Aorta (tissue), 5 donors: Measurements from ENCODE around the gene TMED5. TPM values are rescaled to one million over a fixed set of nuclear protein-coding genes. Genes with fewer than 3 reads are reported as not detected.
"Not testable (repeated sequence)": the region's sequence is repeated elsewhere in the genome, so short reads cannot be mapped to it uniquely, and the experiment has no call there.

Experiments
- ATAC-seq: fragments of 200-7000 bp; cut with Tn5 transposase; one replicate; pipeline ENCODE4 v1.9.1; 2022; ENCODE audit warnings: moderate library complexity; ENCODE audit not compliant: low FRiP score
- DNase-seq, 2 donors: peaks; one replicate each; pipeline ENCODE4 v3.0.0-alpha.2; 2020
- H3K27ac ChIP-seq, 2 donors: one replicate each; pipeline ENCODE4 v1.5.1; 2013; ENCODE audit warnings: low read length in 2 of 2, mild to moderate bottlenecking in 2 of 2, moderate library complexity in 2 of 2, control low read depth in 1 of 2, inconsistent platforms in 1 of 2, low read depth in 1 of 2
- H3K27me3 ChIP-seq, 2 donors: one replicate each; pipeline ENCODE4 v1.6.1; 2013; ENCODE audit warnings: control low read depth in 1 of 2, low read length in 1 of 2, mild to moderate bottlenecking in 1 of 2, moderate library complexity in 1 of 2; ENCODE audit not compliant: insufficient read depth in 2 of 2, control insufficient read depth in 1 of 2
- H3K36me3 ChIP-seq, 2 donors: one replicate each; pipeline ENCODE4 v1.6.1; 2013; ENCODE audit warnings: control low read depth in 1 of 2, low read length in 1 of 2, mild to moderate bottlenecking in 1 of 2; ENCODE audit not compliant: insufficient read depth in 2 of 2, control insufficient read depth in 1 of 2
- H3K4me1 ChIP-seq, 2 donors: one replicate each; pipeline ENCODE4 v1.6.1; 2013; ENCODE audit warnings: low read length in 2 of 2, control low read depth in 1 of 2, mild to moderate bottlenecking in 1 of 2, moderate library complexity in 1 of 2; ENCODE audit not compliant: insufficient read depth in 2 of 2, control insufficient read depth in 1 of 2
- H3K4me3 ChIP-seq, 2 donors: one replicate each; pipeline ENCODE4 v1.5.1; 2013; ENCODE audit warnings: low read length in 2 of 2, control low read depth in 1 of 2, mild to moderate bottlenecking in 1 of 2
- H3K9me3 ChIP-seq: one replicate; pipeline ENCODE4 v1.6.1; 2013; ENCODE audit warnings: mild to moderate bottlenecking, low read length; ENCODE audit not compliant: control insufficient read depth
- WGBS, 2 donors: extraction: QIAGEN DNeasy Blood & Tissue Kit; methylation state at CpG; one replicate each; pipeline ENCODE4 v1.1.7; 2013; 5-methylcytosine and 5-hydroxymethylcytosine counted together
- intact Hi-C, 2 donors: fragments of 100-400 bp; cut with DNase I; formaldehyde crosslinking; loops; one replicate each; pipeline versions ENCODE4 v1.14.2 to v1.15.0; 2022
- polyA plus RNA-seq, 2 donors: library from polyadenylated mRNA; stranded (reverse); fragments of 200-250 nt; gene quantifications; one replicate each; pipeline ENCODE4 v1.2.3, GENCODE V29; 2013
- total RNA-seq, 2 donors: library from RNA; stranded (reverse); fragmentation: NEBNext Ultra II Directional; extraction: Animal tissue kit (Norgen Biotek cat#: 25700); gene quantifications; one replicate each; pipeline ENCODE4 v1.2.1, GENCODE V29; 2021
- donor health status: healthy with polysubstance abuse.
- donor health status: Bipolar disorder and iron deficiency.
- donor health status: DM: no; HTN: no; CAD: no.
- donor health status: DM: no; HTN: no; CAD: no.
- donor health status: DM: yes; HTN: yes; CAD: no.

TMED5 gene
- total and polyA plus RNA-seq, 4 donors, result 17.4 to 49.7 (median 36.2) TPM

- H3K36me3 ChIP-seq, DNase-seq, H3K9me3 ChIP-seq, H3K27ac ChIP-seq, ATAC-seq, H3K27me3 ChIP-seq, H3K4me3 ChIP-seq, H3K4me1 ChIP-seq, intact Hi-C loops: not testable (repeated sequence)
- WGBS, 2 donors, result 97% methylated on average over 1 of the region's 1 CpG
Observed at GRCh38 chr1:93165895-93166294, 14.3 kb downstream of the TMED5 start.

GRCh38 chr1:93164816-93165215 is 15.4 kb downstream of the TMED5 start:
- Histone ChIP-seq H3K27me3 (no peaks in the 10 kb centered on the region), H3K4me3 (no peak overlapping the region), H3K4me1 (no peaks in the 10 kb centered on the region), H3K36me3 (no peaks in the 10 kb centered on the region), H3K9me3 (no peaks in the 10 kb centered on the region), H3K27ac (no peak overlapping the region)
- WGBS, 2 donors, result 85 to 86% methylated on average over 2 of the region's 2 CpGs
- ATAC-seq, result no peak
- intact Hi-C loops, result no loop called here
- no peak for DNase-seq

- H3K4me3 ChIP-seq, H3K27ac ChIP-seq, DNase-seq, ATAC-seq, H3K4me1 ChIP-seq, H3K36me3 ChIP-seq, intact Hi-C loops, H3K27me3 ChIP-seq, H3K9me3 ChIP-seq: not testable (repeated sequence)
- WGBS, 2 donors, result 97 to 98% methylated on average over 8 of the region's 8 CpGs
Observed at GRCh38 chr1:93163314-93163713, 16.9 kb downstream of the TMED5 start.

- Histone ChIP-seq H3K9me3 (no peaks in the 10 kb centered on the region), H3K36me3 (peaks cover 2 to 3% of the 10 kb centered on the region in 2 donors), H3K4me1 (no peaks in the 10 kb centered on the region), H3K27me3 (no peaks in the 10 kb centered on the region), H3K27ac (no peak overlapping the region), H3K4me3 (no peak overlapping the region)
- DNase-seq, result no peak
- WGBS, 2 donors, result 75% methylated on average over 2 of the region's 2 CpGs
- intact Hi-C loops, result no loop called here
- no peak for ATAC-seq
Observed at GRCh38 chr1:93159337-93159736, 20.9 kb downstream of the TMED5 start.

- H3K4me3 ChIP-seq, result no peak overlapping the region
- no peaks in the 10 kb centered on the region for H3K9me3 ChIP-seq
- H3K27ac ChIP-seq, result no peak overlapping the region
- intact Hi-C loops, result no loop called here
- H3K4me1 ChIP-seq, result no peaks in the 10 kb centered on the region
- no peaks in the 10 kb centered on the region for H3K27me3 ChIP-seq
- peaks cover 2 to 3% of the 10 kb centered on the region in 2 donors for H3K36me3 ChIP-seq
- WGBS, 2 donors, result 77 to 84% methylated on average over 3 of the region's 3 CpGs
- DNase-seq (no peak), ATAC-seq (no peak)
Observed at GRCh38 chr1:93155335-93155734, 24.9 kb downstream of the TMED5 start.

GRCh38 chr1:93154898-93155297 is 25.3 kb downstream of the TMED5 start:
- DNase-seq (no peak), ATAC-seq (no peak)
- Histone ChIP-seq H3K9me3 (no peaks in the 10 kb centered on the region), H3K36me3 (peaks cover 2 to 3% of the 10 kb centered on the region in 2 donors), H3K27me3 (no peaks in the 10 kb centered on the region), H3K27ac (no peak overlapping the region), H3K4me1 (no peaks in the 10 kb centered on the region), H3K4me3 (no peak overlapping the region)
- intact Hi-C loops, result no loop called here

GRCh38 chr1:93152835-93153234 is 27.4 kb downstream of the TMED5 start:
- Histone ChIP-seq H3K27ac (no peak overlapping the region), H3K4me3 (no peak overlapping the region), H3K9me3 (no peaks in the 10 kb centered on the region), H3K36me3 (peaks cover 2 to 8% of the 10 kb centered on the region in 2 donors), H3K4me1 (peaks cover 0 to 2% of the 10 kb centered on the region in 2 donors), H3K27me3 (no peaks in the 10 kb centered on the region)
- ATAC-seq (no peak), DNase-seq (no peak)
- 86 to 87% methylated on average over 2 of the region's 2 CpGs for WGBS, 2 donors
- intact Hi-C loops, result no loop called here

- no peaks in the 10 kb centered on the region for H3K27me3 ChIP-seq
Observed at GRCh38 chr1:93151474-93151873, 28.7 kb downstream of the TMED5 start.

GRCh38 chr1:93150729-93151128 is 29.5 kb downstream of the TMED5 start:
- Histone ChIP-seq H3K4me1 (peaks cover 0 to 2% of the 10 kb centered on the region in 2 donors), H3K27me3 (no peaks in the 10 kb centered on the region), H3K27ac (no peak overlapping the region), H3K36me3 (peaks cover 2 to 5% of the 10 kb centered on the region in 2 donors), H3K9me3 (no peaks in the 10 kb centered on the region), H3K4me3 (no peak overlapping the region)
- DNase-seq (no peak), ATAC-seq (no peak)
- intact Hi-C loops, result no loop called here
- 17 to 24% methylated on average over 1 of the region's 1 CpG for WGBS, 2 donors

More at GRCh38 chr1:93151474-93151873, 28.7 kb downstream of the TMED5 start:
- peaks cover 0 to 2% of the 10 kb centered on the region in 2 donors for H3K4me1 ChIP-seq
- no peak for DNase-seq
- no peak for ATAC-seq
- no peaks in the 10 kb centered on the region for H3K9me3 ChIP-seq
- intact Hi-C loops, result no loop called here
- H3K27ac ChIP-seq, result no peak overlapping the region
- peaks cover 2 to 5% of the 10 kb centered on the region in 2 donors for H3K36me3 ChIP-seq
- no peak overlapping the region for H3K4me3 ChIP-seq
